AG08396 (cell line): ENCODE measurements around the gene MLC1.
"Not testable (repeated sequence)": the region's sequence is repeated elsewhere in the genome, so short reads cannot be mapped to it uniquely, and the experiment has no call there.

ENCODE experiments used
- DNase-seq: peaks from one replicate; pipeline ENCODE4 v3.0.0; 2012; ENCODE audit warnings: low spot score, mixed read lengths

MLC1 gene

GRCh38 chr22:50102946-50103345 is 17.7 kb upstream of the MLC1 start:
- no peak for DNase-seq

- DNase-seq: no peak
Observed at GRCh38 chr22:50101870-50102565, 16.8 kb upstream of the MLC1 start.

DNA sequence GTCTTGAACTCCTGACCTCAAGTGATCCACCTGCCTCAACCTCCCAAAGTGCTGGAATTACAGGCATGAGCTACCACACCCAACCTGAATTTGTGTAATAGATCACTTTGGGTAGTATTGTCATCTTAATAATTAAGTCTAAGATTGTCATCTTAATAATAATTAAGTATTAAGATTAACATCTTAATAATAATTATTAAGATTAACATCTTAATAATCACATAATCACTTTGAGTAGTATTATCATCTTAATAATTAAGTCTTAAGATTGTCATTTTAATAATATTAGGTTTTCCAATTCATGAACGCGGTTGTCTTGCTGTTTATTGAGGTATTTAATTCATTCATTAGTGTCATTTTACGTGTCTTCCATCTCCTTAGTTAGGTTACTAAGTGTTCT is 12.8 kb upstream of the MLC1 start:
- no peak for DNase-seq

- no peak for DNase-seq
Observed at GRCh38 chr22:50092342-50092741, 7.1 kb upstream of the MLC1 start.

DNA sequence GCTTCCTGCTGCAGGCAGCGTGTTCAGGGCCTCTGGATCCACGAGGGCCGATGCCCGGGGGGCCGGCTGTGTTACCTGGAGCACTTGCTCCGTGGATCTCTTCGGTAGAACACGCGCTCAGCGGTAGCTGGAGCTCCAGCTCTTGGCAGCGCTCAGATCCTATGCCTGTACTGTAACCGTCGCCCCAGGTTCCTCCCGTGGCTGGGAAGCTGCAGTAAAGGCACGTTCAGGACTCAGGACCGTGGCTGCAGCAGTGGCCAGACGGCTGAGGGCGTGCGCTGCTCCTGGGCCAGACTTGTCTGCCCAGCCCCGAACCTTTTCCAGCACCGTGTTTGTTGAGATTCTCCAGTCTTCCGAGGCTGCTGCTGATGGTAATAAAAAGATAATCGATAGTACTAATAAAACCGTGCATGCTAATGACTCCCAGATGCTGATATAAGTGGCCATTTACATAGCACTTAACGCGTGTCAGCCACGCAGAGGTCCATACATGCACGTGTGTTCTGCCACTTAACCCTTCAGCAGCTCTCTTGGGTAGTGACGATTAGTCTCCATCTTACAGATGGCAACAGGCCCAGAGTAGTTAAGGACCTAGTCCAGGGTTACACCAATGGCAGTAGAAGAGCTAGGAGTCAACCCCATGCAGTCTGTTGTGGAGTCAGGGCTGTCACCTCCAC is 6.0 kb upstream of the MLC1 start:
- DNase-seq: no peak

- no peak for DNase-seq
Observed at GRCh38 chr22:50090412-50090714, 5.1 kb upstream of the MLC1 start.

- peak; percentile 63 for DNase-seq
Observed at GRCh38 chr22:50089682-50090411, 4.6 kb upstream of the MLC1 start, which contains the start of gene MOV10L1. MOV10L1 (plus strand) TSS chr22:50090006; CDS start chr22:50090089, 83 bp downstream.

GRCh38 chr22:50089231-50089630 is 4.0 kb upstream of the MLC1 start:
- DNase-seq: no peak

GRCh38 chr22:50088096-50088495 is 2.9 kb upstream of the MLC1 start:
- DNase-seq: no peak

GRCh38 chr22:50087646-50088045 is 2.4 kb upstream of the MLC1 start:
- no peak for DNase-seq

- DNase-seq: not testable (repeated sequence)
Observed at GRCh38 chr22:50086975-50087374, 1.7 kb upstream of the MLC1 start.

- peak; percentile 82 for DNase-seq
Observed at GRCh38 chr22:50086526-50086925, 1.3 kb upstream of the MLC1 start.

- DNase-seq: no peak
Observed at GRCh38 chr22:50084614-50085021, 608 bp downstream of the MLC1 start.

DNA sequence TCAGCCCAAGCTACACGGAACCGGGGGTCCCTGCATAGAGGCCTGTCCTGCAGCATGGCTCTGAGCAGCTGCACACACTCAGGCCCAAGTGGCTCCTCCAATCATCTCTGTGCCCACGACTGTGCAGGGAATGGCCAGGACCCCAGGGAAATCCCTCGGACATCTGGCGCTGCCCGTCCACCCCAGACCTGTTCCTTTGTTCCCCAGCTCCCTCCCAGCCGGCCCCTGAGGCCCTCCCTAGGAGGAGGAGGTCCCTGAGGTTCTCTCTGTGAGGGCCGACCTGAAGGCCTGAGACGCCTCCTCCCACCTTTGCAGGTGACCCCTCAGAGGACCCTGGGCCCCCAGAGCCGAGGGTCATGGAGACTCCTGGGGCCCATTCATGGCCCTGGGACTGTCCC is 1.1 kb downstream of the MLC1 start:
- no peak for DNase-seq

DNA sequence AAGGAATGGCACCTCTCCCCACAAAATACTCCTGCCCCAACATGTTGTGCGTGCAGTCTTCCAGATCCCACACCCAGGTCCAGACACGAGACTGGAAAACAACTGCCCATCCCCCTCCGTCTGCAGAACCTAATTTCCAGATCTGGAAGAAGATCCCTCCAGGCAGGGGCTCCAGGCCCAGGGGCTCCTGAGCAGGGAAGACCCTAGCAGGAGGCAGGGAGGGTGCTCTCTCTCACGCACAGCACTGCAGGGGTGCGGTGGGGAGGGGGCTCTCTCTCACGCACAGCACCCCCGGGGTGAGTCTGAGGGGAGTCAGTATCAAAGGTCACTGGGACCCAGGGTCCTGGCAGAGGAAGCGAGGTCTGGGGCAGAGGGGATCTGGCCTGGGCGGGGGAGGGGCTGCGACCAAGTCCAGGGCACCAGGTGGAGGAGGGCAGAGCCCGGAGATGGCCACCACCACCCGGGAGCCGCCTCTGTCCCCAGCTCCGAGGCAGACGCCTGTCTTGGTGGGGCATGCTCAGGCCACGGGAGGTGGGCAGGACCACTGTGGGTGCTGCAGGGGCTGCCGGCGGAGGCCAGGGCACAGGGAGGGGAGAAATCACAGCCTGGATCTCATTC is 1.7 kb downstream of the MLC1 start:
- no peak for DNase-seq

DNA sequence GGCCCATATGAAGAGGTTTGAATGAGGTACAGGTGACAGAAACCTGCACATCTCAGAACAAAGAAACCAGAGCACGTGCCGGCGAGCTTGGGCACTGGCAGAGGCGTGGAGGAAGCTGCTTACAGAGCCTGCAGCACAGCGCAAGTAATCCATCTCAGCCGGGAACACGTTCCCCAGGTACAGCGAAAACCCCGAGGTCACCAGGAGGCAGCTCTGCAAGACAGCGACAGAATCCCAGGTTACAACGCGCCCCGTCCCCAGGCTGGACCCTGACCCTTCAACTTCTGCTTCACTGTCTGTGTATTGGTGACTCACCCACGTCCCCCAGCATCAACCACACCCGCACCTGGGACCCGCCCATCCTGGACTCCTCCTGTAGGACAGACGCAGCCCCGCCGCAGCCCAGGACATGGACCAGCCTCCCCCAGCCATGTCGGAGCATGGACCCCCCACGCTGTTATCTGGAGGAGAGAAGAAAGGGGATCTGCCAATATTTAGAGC is 2.2 kb downstream of the MLC1 start:
- DNase-seq: peak; percentile 10

DNA sequence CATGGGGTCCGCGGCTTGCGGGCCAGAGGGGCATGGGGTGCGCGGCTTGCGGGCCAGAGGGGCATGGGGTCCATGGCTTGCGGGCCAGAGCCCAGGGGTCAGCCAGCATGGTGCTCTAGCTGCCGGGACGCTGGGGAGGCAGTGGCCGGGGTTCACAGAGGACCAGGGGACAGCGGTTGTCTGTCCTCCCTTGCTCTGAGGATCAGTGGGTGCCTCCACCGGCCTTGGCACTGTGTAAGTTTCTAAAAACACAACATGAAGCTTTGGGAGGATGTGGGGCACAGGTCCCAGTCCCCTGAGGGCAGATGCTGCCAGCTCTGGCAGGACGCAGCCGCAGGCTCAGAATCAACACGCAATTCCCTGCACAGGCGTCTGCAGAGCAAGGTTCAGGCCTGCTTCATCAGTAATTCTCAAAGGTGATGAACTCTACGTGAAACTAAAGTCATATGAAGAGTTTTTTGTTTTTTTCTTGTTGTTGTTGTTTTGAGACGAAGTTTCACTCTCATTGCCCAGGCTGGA is 3.0 kb downstream of the MLC1 start:
- peak; percentile 9 for DNase-seq

DNA sequence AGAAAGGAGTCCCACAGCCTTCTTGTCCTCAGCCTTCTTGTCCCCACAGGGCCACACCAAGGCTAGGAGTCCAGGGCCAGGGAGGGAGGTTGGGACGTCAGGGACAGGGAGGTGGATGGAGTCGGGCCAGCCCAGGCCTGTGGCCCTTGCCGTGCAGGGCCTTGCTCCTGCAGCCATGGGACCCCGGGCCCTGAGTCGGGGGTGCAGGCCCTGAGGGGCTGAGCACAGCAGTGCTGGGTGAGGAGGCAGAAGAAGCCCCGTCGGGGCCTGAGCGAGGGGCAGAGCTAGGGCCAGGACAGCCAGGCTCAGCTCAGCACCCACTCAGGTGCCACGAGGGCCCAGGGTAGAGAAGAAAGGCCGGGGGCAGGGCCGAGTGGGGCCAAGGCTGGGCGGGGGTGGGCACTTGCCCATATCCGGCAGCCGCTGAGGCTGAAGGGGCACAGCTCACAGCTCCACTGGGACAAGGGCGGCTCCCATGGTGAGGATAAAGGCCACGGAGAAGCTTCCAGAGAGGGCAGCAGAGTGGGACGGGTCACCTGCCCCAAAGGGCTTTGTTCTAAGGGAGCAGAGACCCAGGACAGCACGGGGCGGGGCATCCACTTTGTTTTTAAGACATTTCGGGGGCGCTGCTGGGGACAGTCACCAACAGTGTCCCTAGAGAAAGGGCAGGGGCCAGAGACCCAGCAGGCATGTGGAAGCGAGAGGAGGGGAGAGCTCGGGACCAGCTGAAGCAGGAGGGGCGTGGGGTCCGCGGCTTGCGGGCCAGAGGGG is 3.6 kb downstream of the MLC1 start:
- peak; percentile 7 for DNase-seq

DNA sequence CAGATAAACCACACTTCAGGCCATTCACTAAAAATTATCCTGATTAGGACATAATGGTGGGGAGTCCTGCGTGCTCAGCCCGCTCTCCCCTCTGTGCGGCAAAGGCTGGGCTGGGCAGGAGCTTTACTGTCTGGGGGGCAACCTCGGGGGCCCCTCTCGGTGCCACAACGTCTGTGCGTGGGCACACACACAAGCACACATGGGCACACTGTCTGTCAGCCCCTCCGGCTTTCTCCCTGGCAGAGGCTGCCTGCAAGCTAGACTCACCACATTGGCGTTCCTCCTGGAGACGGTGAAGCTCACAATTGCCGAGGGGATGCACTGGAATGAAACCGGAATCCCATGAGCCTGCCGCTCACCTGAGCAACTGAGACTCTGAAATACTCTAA is 5.2 kb downstream of the MLC1 start:
- DNase-seq: no peak

GRCh38 chr22:50078761-50079160 is 6.5 kb downstream of the MLC1 start:
- DNase-seq: no peak

GRCh38 chr22:50078246-50078645 is 7.0 kb downstream of the MLC1 start:
- DNase-seq: no peak
